Measurements from ENCODE around the gene FBRSL1.

FBRSL1 gene

DNA sequence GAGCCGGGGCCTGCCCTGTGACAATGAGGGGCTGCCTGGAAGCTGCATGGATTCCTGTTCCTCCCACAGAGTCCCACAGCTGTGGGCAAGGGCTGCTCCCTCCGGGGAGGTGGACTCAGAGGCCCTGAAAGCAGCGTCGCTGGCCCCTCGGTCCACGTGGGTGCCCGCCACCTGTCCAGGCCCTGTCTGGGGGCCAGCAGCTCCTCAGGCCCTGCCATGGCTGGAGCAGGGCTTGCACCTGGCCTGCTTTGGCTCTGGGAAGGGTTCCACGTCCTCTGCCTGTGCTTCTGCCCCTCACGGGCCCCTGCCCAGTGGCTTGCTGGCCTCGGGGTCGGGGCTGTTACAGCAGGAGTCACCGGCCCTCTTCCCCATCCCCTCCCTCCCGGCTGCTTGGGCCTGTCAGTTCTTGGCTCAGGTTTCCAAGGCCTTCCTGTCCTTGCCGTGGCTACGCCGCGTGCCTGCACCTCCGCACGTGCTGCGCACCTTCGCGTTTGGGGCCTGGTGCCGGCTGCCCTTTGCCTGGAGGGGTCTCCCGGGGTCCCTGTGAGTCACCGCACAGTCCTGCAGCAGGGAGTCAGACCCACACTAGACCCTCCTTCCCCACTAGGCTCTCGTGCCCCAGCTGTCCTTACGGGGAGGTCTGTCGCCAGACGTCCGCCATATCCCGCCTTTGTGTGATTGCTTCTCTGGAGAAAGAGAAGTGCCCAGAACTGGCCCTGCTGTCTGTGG, 5.8 kb downstream of the FBRSL1 start:
- DNase-seq (ENCODE audit: low read depth) = no peak
- in situ Hi-C loops (cut with HindIII; ENCODE audit: low sequenced_read_pairs) = no loop called here
- no peak for TF ChIP-seq CTCF (IDR thresholded peaks at IDR 0.05; ENCODE audit: low read depth, low read length, missing control alignments)
- H3K4me3 ChIP-seq (ENCODE audit: low read depth, low read length) = no peak overlapping the region

DNA sequence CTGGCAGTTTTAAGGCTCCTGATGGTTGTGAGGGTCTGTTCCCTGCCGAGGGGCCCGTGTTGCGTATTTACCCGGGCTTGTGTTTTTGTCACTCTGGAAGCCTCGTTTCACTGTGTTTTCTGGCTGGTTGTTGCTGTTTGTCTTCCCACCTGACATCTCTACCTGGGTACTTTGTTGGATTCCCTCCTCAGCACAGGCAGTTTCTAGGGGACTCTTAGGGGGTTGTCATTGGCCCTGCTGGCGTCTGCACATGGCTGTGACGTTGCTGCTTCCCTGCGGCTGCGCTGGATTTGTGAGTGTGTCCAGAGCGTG, 6.4 kb downstream of the FBRSL1 start:
- TF ChIP-seq CTCF (IDR thresholded peaks at IDR 0.05; ENCODE audit: low read depth, low read length, missing control alignments) = no peak
- in situ Hi-C loops (cut with HindIII; ENCODE audit: low sequenced_read_pairs) = no loop called here
- DNase-seq (ENCODE audit: low read depth) = no peak
- no peak overlapping the region for H3K4me3 ChIP-seq (ENCODE audit: low read depth, low read length)

GRCh38 chr12:132496710-132497109, 6.8 kb downstream of the FBRSL1 start:
- no peak overlapping the region for H3K4me3 ChIP-seq (ENCODE audit: low read depth, low read length)
- in situ Hi-C loops (cut with HindIII; ENCODE audit: low sequenced_read_pairs) = no loop called here
- DNase-seq (ENCODE audit: low read depth) = no peak
- TF ChIP-seq CTCF (IDR thresholded peaks at IDR 0.05; ENCODE audit: low read depth, low read length, missing control alignments) = no peak

- no peak overlapping the region for H3K4me3 ChIP-seq (ENCODE audit: low read depth, low read length)
- TF ChIP-seq CTCF (IDR thresholded peaks at IDR 0.05; ENCODE audit: low read depth, low read length, missing control alignments) = no peak
- DNase-seq (ENCODE audit: low read depth) = no peak
- in situ Hi-C loops (cut with HindIII; ENCODE audit: low sequenced_read_pairs) = no loop called here
These were observed 7.8 kb downstream of the FBRSL1 start for GRCh38 chr12:132497514-132498405.

GRCh38 chr12:132498931-132499330, 9.0 kb downstream of the FBRSL1 start:
- DNase-seq (ENCODE audit: low read depth) = no peak
- no peak overlapping the region for H3K4me3 ChIP-seq (ENCODE audit: low read depth, low read length)
- TF ChIP-seq CTCF (IDR thresholded peaks at IDR 0.05; ENCODE audit: low read depth, low read length, missing control alignments) = no peak
- in situ Hi-C loops (cut with HindIII; ENCODE audit: low sequenced_read_pairs) = no loop called here

GRCh38 chr12:132500142-132500855, 10.3 kb downstream of the FBRSL1 start:
- no peak for DNase-seq (ENCODE audit: low read depth)
- in situ Hi-C loops (cut with HindIII; ENCODE audit: low sequenced_read_pairs) = no loop called here
- no peak overlapping the region for H3K4me3 ChIP-seq (ENCODE audit: low read depth, low read length)
- no peak for TF ChIP-seq CTCF (IDR thresholded peaks at IDR 0.05; ENCODE audit: low read depth, low read length, missing control alignments)

Data from astrocyte of the cerebellum (primary cell).